ENCODE measurements around the gene PDZRN4. TPM values are rescaled to one million over a fixed set of nuclear protein-coding genes. Genes with fewer than 3 reads are reported as not detected.
"Not testable (repeated sequence)": the region's sequence is repeated elsewhere in the genome, so short reads cannot be mapped to it uniquely, and the experiment has no call there.

PDZRN4 gene
- total RNA-seq = 4.6 TPM
- 1 to 10 TPM; 1.5 to 5.0 (median 2.6) TPM for polyA plus RNA-seq (ENCODE audit: insufficient read depth in 1 of 8, insufficient read length in 8 of 8, low replicate concordance in 1 of 8)
- long read RNA-seq, donor 1, partial matches to known transcripts = 0 of 1 reads
- long read RNA-seq, donor 1, other reads (novel, unspliced or antisense) = 0 of 1 reads
- long read RNA-seq, donor 2 = 0 reads
- long read RNA-seq, donor 3 = 0 reads
- long read RNA-seq, donor 4, partial matches to known transcripts = 0 of 1 reads
- long read RNA-seq, donor 4, other reads (novel, unspliced or antisense) = 0 of 1 reads
- long read RNA-seq, donor 5, partial matches to known transcripts = 0 of 1 reads
- long read RNA-seq, donor 5, other reads (novel, unspliced or antisense) = 0 of 1 reads
- long read RNA-seq, donor 6, partial matches to known transcripts = 0 of 2 reads
- long read RNA-seq, donor 6, other reads (novel, unspliced or antisense) = 0 of 2 reads
- long read RNA-seq, donor 7, partial matches to known transcripts = 0 of 2 reads
- long read RNA-seq, donor 7, other reads (novel, unspliced or antisense) = 0 of 2 reads
- long read RNA-seq, donor 8, partial matches to known transcripts = 0 of 1 reads
- long read RNA-seq, donor 8, other reads (novel, unspliced or antisense) = 0 of 1 reads
- long read RNA-seq, donor 9, partial matches to known transcripts = 0 of 1 reads
- long read RNA-seq, donor 9, other reads (novel, unspliced or antisense) = 0 of 1 reads
- long read RNA-seq, donor 10 = 0 reads
- long read RNA-seq, donor 11, partial matches to known transcripts = 0 of 1 reads
- long read RNA-seq, donor 11, other reads (novel, unspliced or antisense) = 0 of 1 reads

GRCh38 chr12:41188058-41188840 is at the start of gene PDZRN4:
Gene PDZRN4, plus strand, starts transcription at chr12:41188320.
- no peaks in the 10 kb centered on the region for H3K9me3 ChIP-seq (replicated peaks; ENCODE audit: control insufficient read depth, low read depth, low read length)
- DNase-seq = no peak
- H3K4me3 ChIP-seq (ENCODE audit: low read length) = peak within 1 kb of the TSS; percentile 23
- no peak within 1 kb of the TSS for H3K27ac ChIP-seq (ENCODE audit: low read length)
- 3% methylated on average over 61 of the region's 67 CpGs for WGBS (ENCODE audit: insufficient coverage)
- H3K27me3 ChIP-seq (ENCODE audit: control insufficient read depth, insufficient read depth, low read length) = peaks cover 29% of the 10 kb centered on the region
- no peaks in the 10 kb centered on the region for H3K36me3 ChIP-seq (ENCODE audit: control insufficient read depth, insufficient read depth, low read length)
- peaks cover 12% of the 10 kb centered on the region for H3K4me1 ChIP-seq (ENCODE audit: control insufficient read depth, insufficient read depth, low read length)

- no peaks in the 10 kb centered on the region for H3K27me3 ChIP-seq (ENCODE audit: control insufficient read depth, insufficient read depth, low read length)
- H3K36me3 ChIP-seq (ENCODE audit: control insufficient read depth, insufficient read depth, low read length) = no peaks in the 10 kb centered on the region
- no peaks in the 10 kb centered on the region for H3K9me3 ChIP-seq (replicated peaks; ENCODE audit: control insufficient read depth, low read depth, low read length)
- no peaks in the 10 kb centered on the region for H3K4me1 ChIP-seq (ENCODE audit: control insufficient read depth, insufficient read depth, low read length)
- no peak for DNase-seq
- no peak overlapping the region for H3K27ac ChIP-seq (ENCODE audit: low read length)
- no peak overlapping the region for H3K4me3 ChIP-seq (ENCODE audit: low read length)
These were observed 48.0 kb upstream of the PDZRN4 start for GRCh38 chr12:41140117-41140516.

- no peak for DNase-seq
- H3K36me3 ChIP-seq (ENCODE audit: control insufficient read depth, insufficient read depth, low read length) = no peaks in the 10 kb centered on the region
- H3K4me1 ChIP-seq (ENCODE audit: control insufficient read depth, insufficient read depth, low read length) = no peaks in the 10 kb centered on the region
- no peaks in the 10 kb centered on the region for H3K9me3 ChIP-seq (replicated peaks; ENCODE audit: control insufficient read depth, low read depth, low read length)
- no peak overlapping the region for H3K4me3 ChIP-seq (ENCODE audit: low read length)
- WGBS (ENCODE audit: insufficient coverage) = no CpG with 5 or more reads among the region's 2 CpGs
- H3K27ac ChIP-seq (ENCODE audit: low read length) = no peak overlapping the region
- no peaks in the 10 kb centered on the region for H3K27me3 ChIP-seq (ENCODE audit: control insufficient read depth, insufficient read depth, low read length)
These were observed 47.0 kb upstream of the PDZRN4 start for GRCh38 chr12:41141104-41141503.

- no peak overlapping the region for H3K27ac ChIP-seq (ENCODE audit: low read length)
- H3K9me3 ChIP-seq (replicated peaks; ENCODE audit: control insufficient read depth, low read depth, low read length) = no peaks in the 10 kb centered on the region
These were observed 45.7 kb upstream of the PDZRN4 start for GRCh38 chr12:41142376-41142775.

GRCh38 chr12:41151793-41152192 is 36.3 kb upstream of the PDZRN4 start:
- Histone ChIP-seq H3K4me3 (ENCODE audit: low read length) (no peak overlapping the region), H3K27me3 (ENCODE audit: control insufficient read depth, insufficient read depth, low read length) (no peaks in the 10 kb centered on the region), H3K9me3 (replicated peaks; ENCODE audit: control insufficient read depth, low read depth, low read length) (no peaks in the 10 kb centered on the region), H3K4me1 (ENCODE audit: control insufficient read depth, insufficient read depth, low read length) (no peaks in the 10 kb centered on the region), H3K36me3 (ENCODE audit: control insufficient read depth, insufficient read depth, low read length) (no peaks in the 10 kb centered on the region), H3K27ac (ENCODE audit: low read length) (no peak overlapping the region)
- no CpG with 5 or more reads among the region's 3 CpGs for WGBS (ENCODE audit: insufficient coverage)
- DNase-seq = no peak

More at GRCh38 chr12:41142376-41142775, 45.7 kb upstream of the PDZRN4 start:
- H3K4me1 ChIP-seq (ENCODE audit: control insufficient read depth, insufficient read depth, low read length) = no peaks in the 10 kb centered on the region
- H3K36me3 ChIP-seq (ENCODE audit: control insufficient read depth, insufficient read depth, low read length) = no peaks in the 10 kb centered on the region
- no CpG with 5 or more reads among the region's 1 CpG for WGBS (ENCODE audit: insufficient coverage)
- no peak for DNase-seq
- no peaks in the 10 kb centered on the region for H3K27me3 ChIP-seq (ENCODE audit: control insufficient read depth, insufficient read depth, low read length)
- no peak overlapping the region for H3K4me3 ChIP-seq (ENCODE audit: low read length)

GRCh38 chr12:41162461-41162860 is 25.7 kb upstream of the PDZRN4 start:
- no peaks in the 10 kb centered on the region for H3K4me1 ChIP-seq (ENCODE audit: control insufficient read depth, insufficient read depth, low read length)
- no peak for DNase-seq
- H3K9me3 ChIP-seq (replicated peaks; ENCODE audit: control insufficient read depth, low read depth, low read length) = no peaks in the 10 kb centered on the region
- WGBS (ENCODE audit: insufficient coverage) = 65% methylated on average over 4 of the region's 5 CpGs
- no peak overlapping the region for H3K27ac ChIP-seq (ENCODE audit: low read length)
- H3K36me3 ChIP-seq (ENCODE audit: control insufficient read depth, insufficient read depth, low read length) = no peaks in the 10 kb centered on the region
- H3K4me3 ChIP-seq (ENCODE audit: low read length) = no peak overlapping the region
- no peaks in the 10 kb centered on the region for H3K27me3 ChIP-seq (ENCODE audit: control insufficient read depth, insufficient read depth, low read length)

- H3K27me3 ChIP-seq (ENCODE audit: control insufficient read depth, insufficient read depth, low read length) = no peaks in the 10 kb centered on the region
- H3K27ac ChIP-seq (ENCODE audit: low read length) = no peak overlapping the region
- H3K4me1 ChIP-seq (ENCODE audit: control insufficient read depth, insufficient read depth, low read length) = no peaks in the 10 kb centered on the region
- no peak overlapping the region for H3K4me3 ChIP-seq (ENCODE audit: low read length)
- H3K9me3 ChIP-seq (replicated peaks; ENCODE audit: control insufficient read depth, low read depth, low read length) = no peaks in the 10 kb centered on the region
- H3K36me3 ChIP-seq (ENCODE audit: control insufficient read depth, insufficient read depth, low read length) = no peaks in the 10 kb centered on the region
- no CpG with 5 or more reads among the region's 1 CpG for WGBS (ENCODE audit: insufficient coverage)
- no peak for DNase-seq
These were observed 20.4 kb upstream of the PDZRN4 start for GRCh38 chr12:41167701-41168100.

- no peak for DNase-seq
- Histone ChIP-seq H3K36me3 (ENCODE audit: control insufficient read depth, insufficient read depth, low read length) (no peaks in the 10 kb centered on the region), H3K4me1 (ENCODE audit: control insufficient read depth, insufficient read depth, low read length) (no peaks in the 10 kb centered on the region), H3K27ac (ENCODE audit: low read length) (no peak overlapping the region), H3K9me3 (replicated peaks; ENCODE audit: control insufficient read depth, low read depth, low read length) (no peaks in the 10 kb centered on the region), H3K27me3 (ENCODE audit: control insufficient read depth, insufficient read depth, low read length) (no peaks in the 10 kb centered on the region), H3K4me3 (ENCODE audit: low read length) (no peak overlapping the region)
- WGBS (ENCODE audit: insufficient coverage) = 0% methylated on average over 1 of the region's 2 CpGs
These were observed 13.5 kb upstream of the PDZRN4 start for GRCh38 chr12:41174602-41175001.

- not testable (repeated sequence) for H3K27ac ChIP-seq (ENCODE audit: low read length); H3K27me3 ChIP-seq (ENCODE audit: control insufficient read depth, insufficient read depth, low read length); H3K4me1 ChIP-seq (ENCODE audit: control insufficient read depth, insufficient read depth, low read length); H3K4me3 ChIP-seq (ENCODE audit: low read length); DNase-seq; H3K9me3 ChIP-seq (replicated peaks; ENCODE audit: control insufficient read depth, low read depth, low read length); H3K36me3 ChIP-seq (ENCODE audit: control insufficient read depth, insufficient read depth, low read length)
- no CpG with 5 or more reads among the region's 1 CpG for WGBS (ENCODE audit: insufficient coverage)
These were observed 8.6 kb upstream of the PDZRN4 start for GRCh38 chr12:41179507-41179906.

- Histone ChIP-seq H3K4me3 (ENCODE audit: low read length) (no peak overlapping the region), H3K36me3 (ENCODE audit: control insufficient read depth, insufficient read depth, low read length) (no peaks in the 10 kb centered on the region), H3K4me1 (ENCODE audit: control insufficient read depth, insufficient read depth, low read length) (peaks cover 11% of the 10 kb centered on the region), H3K9me3 (replicated peaks; ENCODE audit: control insufficient read depth, low read depth, low read length) (no peaks in the 10 kb centered on the region), H3K27me3 (ENCODE audit: control insufficient read depth, insufficient read depth, low read length) (peaks cover 26% of the 10 kb centered on the region), H3K27ac (ENCODE audit: low read length) (no peak overlapping the region)
- DNase-seq = peak; percentile 30
These were observed 3.3 kb upstream of the PDZRN4 start for GRCh38 chr12:41184864-41185263.

Data from muscle of leg (tissue), 16 donors.